ENCODE measurements around the gene TMEM231. TPM values are rescaled to one million over a fixed set of nuclear protein-coding genes. Genes with fewer than 3 reads are reported as not detected.

The TMEM231 gene
- total RNA-seq, 2 experiments from 2014 or later = 2.5 TPM

- Histone ChIP-seq H3K36me3 (ENCODE audit: insufficient read depth, low read length) (no peaks in the 10 kb centered on the region), H3K27me3 (ENCODE audit: control insufficient read depth in 1 of 2, insufficient read depth in 2 of 2, low read length in 2 of 2) (no peaks in the 10 kb centered on the region), H3K4me1 (ENCODE audit: insufficient read depth, low read length) (no peaks in the 10 kb centered on the region), H3K4me3 (ENCODE audit: low read length) (no peak overlapping the region), H3K9me3 (ENCODE audit: control insufficient read depth in 1 of 2, insufficient read depth in 1 of 2, low read length in 2 of 2) (no peaks in the 10 kb centered on the region), H3K27ac (ENCODE audit: low read depth in 1 of 2, low read length in 2 of 2) (no peak overlapping the region)
- H3K4me3 Mint-ChIP-seq = no peak overlapping the region
- DNase-seq (no peak), ATAC-seq (ENCODE audit: poor library complexity) (no peak)
- CTCF ChIA-PET = no interaction called here
- no peaks in the 10 kb centered on the region for H3K4me1 Mint-ChIP-seq (ENCODE audit: low read depth)
- H3K36me3 Mint-ChIP-seq (ENCODE audit: low read depth) = no peaks in the 10 kb centered on the region
- no peak overlapping the region for H3K27ac Mint-ChIP-seq
- no peak for TF ChIP-seq CTCF (IDR thresholded peaks at IDR 0.05)
- no peaks in the 10 kb centered on the region for H3K27me3 Mint-ChIP-seq
- POLR2A ChIA-PET = no interaction called here
- intact Hi-C loops (cut with DNase I, micrococcal nuclease) = no loop called here
- no peaks in the 10 kb centered on the region for H3K9me3 Mint-ChIP-seq
These were observed 18.3 kb downstream of the TMEM231 start for GRCh38 chr16:75537776-75538175.

GRCh38 chr16:75535901-75536300 lies 20.2 kb downstream of the TMEM231 start, which contains the start of gene CHST5:
TSS of gene CHST5 (minus strand) at chr16:75536108. CDS start at chr16:75530384, 5,724 bp downstream.
- no peaks in the 10 kb centered on the region for H3K9me3 ChIP-seq (ENCODE audit: control insufficient read depth in 1 of 2, insufficient read depth in 1 of 2, low read length in 2 of 2)
- Mint-ChIP-seq H3K27ac (no peak within 1 kb of the TSS), H3K4me1 (ENCODE audit: low read depth) (no peaks in the 10 kb centered on the region), H3K9me3 (no peaks in the 10 kb centered on the region), H3K27me3 (no peaks in the 10 kb centered on the region), H3K4me3 (no peak within 1 kb of the TSS), H3K36me3 (ENCODE audit: low read depth) (no peaks in the 10 kb centered on the region)
- ChIA-PET POLR2A (no interaction called here), CTCF (no interaction called here)
- DNase-seq = no peak
- no peak within 1 kb of the TSS for H3K27ac ChIP-seq (ENCODE audit: low read depth in 1 of 2, low read length in 2 of 2)
- ATAC-seq (ENCODE audit: poor library complexity) = no peak
- no peak within 1 kb of the TSS for H3K4me3 ChIP-seq (ENCODE audit: low read length)
- no peak for TF ChIP-seq CTCF (IDR thresholded peaks at IDR 0.05)
- H3K4me1 ChIP-seq (ENCODE audit: insufficient read depth, low read length) = no peaks in the 10 kb centered on the region
- H3K36me3 ChIP-seq (ENCODE audit: insufficient read depth, low read length) = no peaks in the 10 kb centered on the region
- H3K27me3 ChIP-seq (ENCODE audit: control insufficient read depth in 1 of 2, insufficient read depth in 2 of 2, low read length in 2 of 2) = no peaks in the 10 kb centered on the region
- intact Hi-C loops (cut with DNase I, micrococcal nuclease) = no loop called here

- ATAC-seq (ENCODE audit: poor library complexity) (no peak), DNase-seq (no peak)
- no peaks in the 10 kb centered on the region for H3K9me3 ChIP-seq (ENCODE audit: control insufficient read depth in 1 of 2, insufficient read depth in 1 of 2, low read length in 2 of 2)
- no peaks in the 10 kb centered on the region for H3K4me1 ChIP-seq (ENCODE audit: insufficient read depth, low read length)
- H3K27ac ChIP-seq (ENCODE audit: low read depth in 1 of 2, low read length in 2 of 2) = no peak overlapping the region
- H3K36me3 Mint-ChIP-seq (ENCODE audit: low read depth) = no peaks in the 10 kb centered on the region
- no peak for TF ChIP-seq CTCF (IDR thresholded peaks at IDR 0.05)
- H3K36me3 ChIP-seq (ENCODE audit: insufficient read depth, low read length) = no peaks in the 10 kb centered on the region
- H3K4me1 Mint-ChIP-seq (ENCODE audit: low read depth) = no peaks in the 10 kb centered on the region
- intact Hi-C loops (cut with DNase I, micrococcal nuclease) = no loop called here
- H3K27me3 ChIP-seq (ENCODE audit: control insufficient read depth in 1 of 2, insufficient read depth in 2 of 2, low read length in 2 of 2) = no peaks in the 10 kb centered on the region
- H3K9me3 Mint-ChIP-seq = no peaks in the 10 kb centered on the region
- H3K27ac Mint-ChIP-seq = no peak overlapping the region
- no peaks in the 10 kb centered on the region for H3K27me3 Mint-ChIP-seq
- ChIA-PET CTCF (no interaction called here), POLR2A (no interaction called here)
- no peak overlapping the region for H3K4me3 Mint-ChIP-seq
- no peak overlapping the region for H3K4me3 ChIP-seq (ENCODE audit: low read length)
These were observed 20.7 kb downstream of the TMEM231 start for GRCh38 chr16:75535211-75535843.

Measured in CD4-positive, alpha-beta T cell (primary cell).